Measurements from ENCODE around the gene MYO1B.

Gene MYO1B

GRCh38 chr2:191228333-191228732 is 16.9 kb upstream of the MYO1B start:
- DNase-seq = no peak

- no peak for DNase-seq
Measured at GRCh38 chr2:191228861-191229260, 16.3 kb upstream of the MYO1B start.

GRCh38 chr2:191230174-191230573 is 15.0 kb upstream of the MYO1B start:
- DNase-seq = no peak

- DNase-seq = no peak
Measured at GRCh38 chr2:191231995-191232394, 13.2 kb upstream of the MYO1B start.

- no peak for DNase-seq
Measured at GRCh38 chr2:191233533-191233932, 11.7 kb upstream of the MYO1B start.

GRCh38 chr2:191234376-191234775 is 10.8 kb upstream of the MYO1B start:
- DNase-seq = no peak

- no peak for DNase-seq
Measured at GRCh38 chr2:191240871-191241270, 4.3 kb upstream of the MYO1B start.

GRCh38 chr2:191241418-191241817 is 3.8 kb upstream of the MYO1B start:
- DNase-seq = no peak

- DNase-seq = no peak
Measured at GRCh38 chr2:191243154-191243553, 2.0 kb upstream of the MYO1B start.

- no peak for DNase-seq
Measured at GRCh38 chr2:191244350-191244749, 854 bp upstream of the MYO1B start.

- DNase-seq = no peak
Measured at GRCh38 chr2:191245869-191246531, 796 bp downstream of the MYO1B start.

- no peak for DNase-seq
Measured at GRCh38 chr2:191246820-191247380, 1.7 kb downstream of the MYO1B start.

GRCh38 chr2:191247381-191248057 is 2.3 kb downstream of the MYO1B start:
- DNase-seq = no peak

- no peak for DNase-seq
Measured at GRCh38 chr2:191249156-191249813, 4.1 kb downstream of the MYO1B start.

GRCh38 chr2:191250400-191250799 is 5.2 kb downstream of the MYO1B start:
- no peak for DNase-seq

GRCh38 chr2:191250986-191251385 is 5.8 kb downstream of the MYO1B start:
- DNase-seq = no peak

GRCh38 chr2:191252699-191253098 is 7.5 kb downstream of the MYO1B start:
- no peak for DNase-seq

GRCh38 chr2:191253476-191253875 is 8.3 kb downstream of the MYO1B start:
- DNase-seq = no peak

GRCh38 chr2:191255271-191255670 is 10.1 kb downstream of the MYO1B start:
- DNase-seq = no peak

GRCh38 chr2:191255756-191256312 is 10.6 kb downstream of the MYO1B start:
- DNase-seq = no peak

GRCh38 chr2:191257934-191258333 is 12.7 kb downstream of the MYO1B start:
- no peak for DNase-seq

- no peak for DNase-seq
Measured at GRCh38 chr2:191258996-191259395, 13.8 kb downstream of the MYO1B start.

- DNase-seq = no peak
Measured at GRCh38 chr2:191262436-191262835, 17.2 kb downstream of the MYO1B start.

GRCh38 chr2:191263050-191263449 is 17.8 kb downstream of the MYO1B start:
- DNase-seq = no peak
